ENCODE measurements around the gene DLG1. TPM values are rescaled to one million over a fixed set of nuclear protein-coding genes. Genes with fewer than 3 reads are reported as not detected.

Gene DLG1
- total and polyA plus RNA-seq, 2 donors (not counting 1 experiment from before 2014, with no cell fraction given), result 47.7 to 53.0 TPM

GRCh38 chr3:197266331-197266730 is 32.1 kb downstream of the DLG1 start:
- no peaks in the 10 kb centered on the region for H3K27me3 ChIP-seq (ENCODE audit: control insufficient read depth, insufficient read depth, low read length)
- no peak overlapping the region for H3K9ac ChIP-seq (ENCODE audit: insufficient read depth, low read length)
- H3K9me3 ChIP-seq (ENCODE audit: control insufficient read depth, insufficient read depth, low read depth, low read length), result no peaks in the 10 kb centered on the region
- TF ChIP-seq, protein P1, sequence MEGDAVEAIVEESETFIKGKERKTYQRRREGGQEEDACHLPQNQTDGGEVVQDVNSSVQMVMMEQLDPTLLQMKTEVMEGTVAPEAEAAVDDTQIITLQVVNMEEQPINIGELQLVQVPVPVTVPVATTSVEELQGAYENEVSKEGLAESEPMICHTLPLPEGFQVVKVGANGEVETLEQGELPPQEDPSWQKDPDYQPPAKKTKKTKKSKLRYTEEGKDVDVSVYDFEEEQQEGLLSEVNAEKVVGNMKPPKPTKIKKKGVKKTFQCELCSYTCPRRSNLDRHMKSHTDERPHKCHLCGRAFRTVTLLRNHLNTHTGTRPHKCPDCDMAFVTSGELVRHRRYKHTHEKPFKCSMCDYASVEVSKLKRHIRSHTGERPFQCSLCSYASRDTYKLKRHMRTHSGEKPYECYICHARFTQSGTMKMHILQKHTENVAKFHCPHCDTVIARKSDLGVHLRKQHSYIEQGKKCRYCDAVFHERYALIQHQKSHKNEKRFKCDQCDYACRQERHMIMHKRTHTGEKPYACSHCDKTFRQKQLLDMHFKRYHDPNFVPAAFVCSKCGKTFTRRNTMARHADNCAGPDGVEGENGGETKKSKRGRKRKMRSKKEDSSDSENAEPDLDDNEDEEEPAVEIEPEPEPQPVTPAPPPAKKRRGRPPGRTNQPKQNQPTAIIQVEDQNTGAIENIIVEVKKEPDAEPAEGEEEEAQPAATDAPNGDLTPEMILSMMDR (conservative IDR thresholded peaks at IDR 0.05 in 1 of 2, IDR thresholded peaks at IDR 0.05 in 1 of 2; ENCODE audit: low read depth in 1 of 2, low read length in 2 of 2), result no peak
- no peak for TF ChIP-seq EZH2 (IDR thresholded peaks at IDR 0.05; ENCODE audit: low read length, missing control alignments)
- no peaks in the 10 kb centered on the region for H3K36me3 ChIP-seq (ENCODE audit: control insufficient read depth, insufficient read depth, low read length)
- H3K4me1 ChIP-seq (ENCODE audit: control insufficient read depth, extremely low read depth, insufficient read depth, low read length), result no peaks in the 10 kb centered on the region
- H2AFZ ChIP-seq (ENCODE audit: low read length), result no peak overlapping the region
- H3K4me3 ChIP-seq (replicated peaks in 1 of 4; ENCODE audit: control extremely low read depth in 1 of 4, insufficient read depth in 1 of 4, low read depth in 3 of 4, low read length in 4 of 4), result no peak overlapping the region
- no peak overlapping the region for H3K4me2 ChIP-seq (ENCODE audit: extremely low read depth, insufficient read depth, low read length)
- DNase-seq (ENCODE audit: low read depth in 2 of 2), result no peak
- peaks cover 16% of the 10 kb centered on the region for H3K79me2 ChIP-seq (ENCODE audit: control insufficient read depth, insufficient read depth, low read length)
- H4K20me1 ChIP-seq (ENCODE audit: control insufficient read depth, extremely low read depth, insufficient read depth, low read length), result no peaks in the 10 kb centered on the region
- no peak overlapping the region for H3K27ac ChIP-seq (ENCODE audit: insufficient read depth, low read length)

DNA sequence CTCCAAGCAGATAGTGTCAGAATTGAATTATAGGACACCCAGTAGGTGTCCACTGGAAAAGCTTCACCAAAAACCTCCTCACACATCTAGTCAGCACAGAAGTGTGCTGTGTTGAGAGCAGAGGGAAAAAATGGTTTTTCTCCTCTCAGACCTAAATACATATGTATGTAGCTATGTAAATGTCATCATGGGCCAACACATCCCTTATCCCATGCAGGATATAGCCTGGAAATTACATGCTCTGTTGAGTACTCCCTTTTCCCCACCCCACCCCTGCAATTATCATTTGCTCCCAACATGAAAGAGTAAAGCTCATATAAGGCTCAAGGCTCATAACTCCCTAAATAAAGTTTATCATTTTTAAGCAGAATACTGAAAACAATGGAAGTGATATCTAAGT is 35.7 kb downstream of the DLG1 start:
- peaks cover 3% of the 10 kb centered on the region for H4K20me1 ChIP-seq (ENCODE audit: control insufficient read depth, extremely low read depth, insufficient read depth, low read length)

DNA sequence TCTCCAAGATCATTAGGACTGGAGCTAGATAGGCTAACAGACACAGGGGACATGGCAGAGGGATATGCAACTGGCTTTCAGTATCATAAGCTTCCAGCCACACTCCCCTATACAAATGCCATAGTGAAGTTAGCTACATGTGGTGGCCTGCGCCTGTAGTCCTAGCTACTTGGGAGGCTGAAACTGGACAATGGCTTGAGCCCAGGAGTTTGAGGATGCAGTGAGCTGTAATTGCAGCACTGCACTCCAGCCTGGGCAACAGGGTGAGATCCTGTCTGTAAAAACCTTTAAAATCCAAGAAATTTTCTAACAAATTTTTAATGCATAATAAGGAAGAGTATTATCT is 37.3 kb downstream of the DLG1 start:
- Histone ChIP-seq H3K9me3 (ENCODE audit: control insufficient read depth, insufficient read depth, low read depth, low read length) (no peaks in the 10 kb centered on the region), H3K4me3 (replicated peaks in 1 of 4; ENCODE audit: control extremely low read depth in 1 of 4, insufficient read depth in 1 of 4, low read depth in 3 of 4, low read length in 4 of 4) (no peak overlapping the region), H3K79me2 (ENCODE audit: control insufficient read depth, insufficient read depth, low read length) (peaks cover 13% of the 10 kb centered on the region), H3K9ac (ENCODE audit: insufficient read depth, low read length) (no peak overlapping the region), H4K20me1 (ENCODE audit: control insufficient read depth, extremely low read depth, insufficient read depth, low read length) (peaks cover 3% of the 10 kb centered on the region), H3K27me3 (ENCODE audit: control insufficient read depth, insufficient read depth, low read length) (no peaks in the 10 kb centered on the region), H3K4me1 (ENCODE audit: control insufficient read depth, extremely low read depth, insufficient read depth, low read length) (no peaks in the 10 kb centered on the region), H3K4me2 (ENCODE audit: extremely low read depth, insufficient read depth, low read length) (no peak overlapping the region), H2AFZ (ENCODE audit: low read length) (no peak overlapping the region), H3K36me3 (ENCODE audit: control insufficient read depth, insufficient read depth, low read length) (no peaks in the 10 kb centered on the region), H3K27ac (ENCODE audit: insufficient read depth, low read length) (no peak overlapping the region)
- TF ChIP-seq, protein P1 (conservative IDR thresholded peaks at IDR 0.05 in 1 of 2, IDR thresholded peaks at IDR 0.05 in 1 of 2; ENCODE audit: low read depth in 1 of 2, low read length in 2 of 2), result no peak
- no peak for TF ChIP-seq EZH2 (IDR thresholded peaks at IDR 0.05; ENCODE audit: low read length, missing control alignments)
- no peak for DNase-seq (ENCODE audit: low read depth in 2 of 2)

More for the DNA sequence above, 35.7 kb downstream of the DLG1 start:
- H3K9me3 ChIP-seq (ENCODE audit: control insufficient read depth, insufficient read depth, low read depth, low read length), result no peaks in the 10 kb centered on the region
- H3K4me1 ChIP-seq (ENCODE audit: control insufficient read depth, extremely low read depth, insufficient read depth, low read length), result no peaks in the 10 kb centered on the region
- H3K4me3 ChIP-seq (replicated peaks in 1 of 4; ENCODE audit: control extremely low read depth in 1 of 4, insufficient read depth in 1 of 4, low read depth in 3 of 4, low read length in 4 of 4), result no peak overlapping the region
- H3K27ac ChIP-seq (ENCODE audit: insufficient read depth, low read length), result no peak overlapping the region
- no peak overlapping the region for H2AFZ ChIP-seq (ENCODE audit: low read length)
- TF ChIP-seq EZH2 (IDR thresholded peaks at IDR 0.05; ENCODE audit: low read length, missing control alignments), result no peak
- TF ChIP-seq, protein P1 (conservative IDR thresholded peaks at IDR 0.05 in 1 of 2, IDR thresholded peaks at IDR 0.05 in 1 of 2; ENCODE audit: low read depth in 1 of 2, low read length in 2 of 2), result no peak
- H3K36me3 ChIP-seq (ENCODE audit: control insufficient read depth, insufficient read depth, low read length), result no peaks in the 10 kb centered on the region
- H3K79me2 ChIP-seq (ENCODE audit: control insufficient read depth, insufficient read depth, low read length), result peaks cover 14% of the 10 kb centered on the region
- H3K27me3 ChIP-seq (ENCODE audit: control insufficient read depth, insufficient read depth, low read length), result no peaks in the 10 kb centered on the region
- H3K4me2 ChIP-seq (ENCODE audit: extremely low read depth, insufficient read depth, low read length), result no peak overlapping the region
- H3K9ac ChIP-seq (ENCODE audit: insufficient read depth, low read length), result no peak overlapping the region
- DNase-seq (ENCODE audit: low read depth in 2 of 2), result no peak

Data from fibroblast of lung (primary cell).